ENCODE data around the gene ITPKC. TPM values are rescaled to one million over a fixed set of nuclear protein-coding genes. Genes with fewer than 3 reads are reported as not detected.

ITPKC gene
- total RNA-seq, 2 experiments from 2014 or later = 4.7 to 5.3 TPM

GRCh38 chr19:40747536-40747935 lies 30.6 kb downstream of the ITPKC start:
- H3K36me3 Mint-ChIP-seq (ENCODE audit: low read depth) = peaks cover 21% of the 10 kb centered on the region
- no peaks in the 10 kb centered on the region for H3K27me3 Mint-ChIP-seq (ENCODE audit: low read depth)
- ChIA-PET CTCF (interaction anchor here (1.0 kb wide), 2 partner anchors 59 to 113 kb away, joined by 3 to 6 read pairs; no protein-coding TSS in a partner anchor), POLR2A (interaction anchor here (10.1 kb wide), 1 partner anchor 31 kb away, joined by 94 read pairs; the partner anchor contains the start of gene RAB4B)
- H3K4me3 Mint-ChIP-seq = no peak overlapping the region
- no peaks in the 10 kb centered on the region for H3K9me3 Mint-ChIP-seq (ENCODE audit: insufficient read depth)
- peaks cover 21% of the 10 kb centered on the region for H3K4me1 Mint-ChIP-seq (ENCODE audit: low read depth)
- ATAC-seq (no peak), DNase-seq (no peak)
- H3K27ac Mint-ChIP-seq = no peak overlapping the region

- no peaks in the 10 kb centered on the region for H3K9me3 Mint-ChIP-seq (ENCODE audit: insufficient read depth)
- H3K4me1 Mint-ChIP-seq (ENCODE audit: low read depth) = peaks cover 38% of the 10 kb centered on the region
- DNase-seq = peak; percentile 100
- ATAC-seq = peak; percentile 86
- H3K27me3 Mint-ChIP-seq (ENCODE audit: low read depth) = no peaks in the 10 kb centered on the region
- peaks cover 39% of the 10 kb centered on the region for H3K36me3 Mint-ChIP-seq (ENCODE audit: low read depth)
- ChIA-PET CTCF (interaction anchor here (0.6 to 3.0 kb wide), 16 partner anchors 9 to 512 kb away, joined by 3 to 16 read pairs (median 4); partner anchors contain the start of genes COQ8B, EGLN2, ITPKC and RAB4B), POLR2A (interaction anchor here (0.5 to 10.1 kb wide), 8 partner anchors 8 to 818 kb away, joined by 3 to 94 read pairs (median 4); partner anchors contain the start of genes COQ8B, EGLN2, ITPKC and NUMBL)
- H3K27ac Mint-ChIP-seq = peak within 1 kb of the TSS; percentile 97
- H3K4me3 Mint-ChIP-seq = peak within 1 kb of the TSS; percentile 89
Observed at GRCh38 chr19:40750058-40750873, 33.4 kb downstream of the ITPKC start, which contains the start of gene ACTMAP. Gene ACTMAP (minus strand): TSS chr19:40750477. CDS start chr19:40749803, 674 bp downstream.

- Mint-ChIP-seq H3K4me1 (ENCODE audit: low read depth) (peaks cover 46% of the 10 kb centered on the region), H3K4me3 (peak within 1 kb of the TSS; percentile 89), H3K27ac (peak within 1 kb of the TSS; percentile 97), H3K36me3 (ENCODE audit: low read depth) (peaks cover 46% of the 10 kb centered on the region), H3K27me3 (ENCODE audit: low read depth) (no peaks in the 10 kb centered on the region), H3K9me3 (ENCODE audit: insufficient read depth) (no peaks in the 10 kb centered on the region)
- ChIA-PET CTCF (interaction anchor here (0.6 to 3.0 kb wide), 15 partner anchors 9 to 511 kb away, joined by 3 to 16 read pairs (median 4); partner anchors contain the start of genes COQ8B, EGLN2, ITPKC and RAB4B), POLR2A (interaction anchor here (0.5 to 10.1 kb wide), 9 partner anchors 9 to 818 kb away, joined by 3 to 94 read pairs (median 4); partner anchors contain the start of genes COQ8B, EGLN2, ITPKC and NUMBL)
- ATAC-seq (peak; percentile 77), DNase-seq (peak; percentile 98)
Observed at GRCh38 chr19:40750874-40751537, 34.1 kb downstream of the ITPKC start, which contains the start of gene SNRPA. Gene SNRPA (plus strand): TSS chr19:40751203. CDS start chr19:40751409, 206 bp downstream.

GRCh38 chr19:40752257-40752781 lies 35.4 kb downstream of the ITPKC start:
- Mint-ChIP-seq H3K4me3 (peak overlapping the region; percentile 89), H3K4me1 (ENCODE audit: low read depth) (peaks cover 59% of the 10 kb centered on the region), H3K9me3 (ENCODE audit: insufficient read depth) (no peaks in the 10 kb centered on the region), H3K27ac (peak overlapping the region; percentile 97), H3K27me3 (ENCODE audit: low read depth) (no peaks in the 10 kb centered on the region), H3K36me3 (ENCODE audit: low read depth) (peaks cover 57% of the 10 kb centered on the region)
- ChIA-PET CTCF (interaction anchor here (0.7 to 3.1 kb wide), 8 partner anchors 21 to 1668 kb away, joined by 3 to 21 read pairs (median 4); partner anchors contain the start of genes COQ8B, EGLN2, ITPKC and RAB4B), POLR2A (interaction anchor here (0.5 to 10.1 kb wide), 7 partner anchors 10 to 1916 kb away, joined by 3 to 94 read pairs (median 3); partner anchors contain the start of genes EGLN2 and RAB4B)
- DNase-seq (no peak), ATAC-seq (no peak)

- Mint-ChIP-seq H3K9me3 (ENCODE audit: insufficient read depth) (no peaks in the 10 kb centered on the region), H3K36me3 (ENCODE audit: low read depth) (peaks cover 71% of the 10 kb centered on the region), H3K27me3 (ENCODE audit: low read depth) (no peaks in the 10 kb centered on the region), H3K4me1 (ENCODE audit: low read depth) (peaks cover 57% of the 10 kb centered on the region), H3K27ac (peak overlapping the region; percentile 84), H3K4me3 (peak overlapping the region; percentile 76)
- CTCF ChIA-PET = interaction anchor here (1.1 to 3.5 kb wide), 8 partner anchors 9 to 64 kb away, joined by 3 to 27 read pairs (median 7); partner anchors contain the start of genes EGLN2 and RAB4B
- DNase-seq = no peak
- POLR2A ChIA-PET = interaction anchor here (1.0 to 10.1 kb wide), 5 partner anchors 11 to 51 kb away, joined by 3 to 94 read pairs (median 4); partner anchors contain the start of genes COQ8B, ITPKC and RAB4B
- no peak for ATAC-seq
Observed at GRCh38 chr19:40754611-40755247, 37.8 kb downstream of the ITPKC start.

- ChIA-PET CTCF (interaction anchor here (1.0 to 3.5 kb wide), 6 partner anchors 10 to 64 kb away, joined by 3 to 27 read pairs (median 7); partner anchors contain the start of genes EGLN2 and RAB4B), POLR2A (interaction anchor here (1.0 to 10.1 kb wide), 3 partner anchors 11 to 50 kb away, joined by 4 to 94 read pairs (median 8); partner anchors contain the start of gene RAB4B)
- Mint-ChIP-seq H3K9me3 (ENCODE audit: insufficient read depth) (no peaks in the 10 kb centered on the region), H3K36me3 (ENCODE audit: low read depth) (peaks cover 72% of the 10 kb centered on the region), H3K4me3 (peak overlapping the region; percentile 31), H3K27ac (peak overlapping the region; percentile 77), H3K4me1 (ENCODE audit: low read depth) (peaks cover 55% of the 10 kb centered on the region), H3K27me3 (ENCODE audit: low read depth) (no peaks in the 10 kb centered on the region)
- DNase-seq (no peak), ATAC-seq (no peak)
Observed at GRCh38 chr19:40755248-40755624, 38.3 kb downstream of the ITPKC start.

- H3K4me1 Mint-ChIP-seq (ENCODE audit: low read depth) = peaks cover 60% of the 10 kb centered on the region
- ATAC-seq (no peak), DNase-seq (no peak)
- POLR2A ChIA-PET = interaction anchor here (1.0 to 10.1 kb wide), 3 partner anchors 13 to 22 kb away, joined by 3 to 94 read pairs (median 3); partner anchors contain the start of gene RAB4B
- peak overlapping the region; percentile 31 for H3K4me3 Mint-ChIP-seq
- peaks cover 75% of the 10 kb centered on the region for H3K36me3 Mint-ChIP-seq (ENCODE audit: low read depth)
- H3K27ac Mint-ChIP-seq = peak overlapping the region; percentile 77
- CTCF ChIA-PET = interaction anchor here (1.0 to 3.5 kb wide), 5 partner anchors 15 to 63 kb away, joined by 3 to 27 read pairs (median 8); partner anchors contain the start of genes EGLN2 and RAB4B
- no peaks in the 10 kb centered on the region for H3K9me3 Mint-ChIP-seq (ENCODE audit: insufficient read depth)
- no peaks in the 10 kb centered on the region for H3K27me3 Mint-ChIP-seq (ENCODE audit: low read depth)
Observed at GRCh38 chr19:40755791-40756190, 38.9 kb downstream of the ITPKC start.

GRCh38 chr19:40756502-40757110 lies 39.7 kb downstream of the ITPKC start:
- Mint-ChIP-seq H3K4me1 (ENCODE audit: low read depth) (peaks cover 65% of the 10 kb centered on the region), H3K27me3 (ENCODE audit: low read depth) (no peaks in the 10 kb centered on the region), H3K9me3 (ENCODE audit: insufficient read depth) (no peaks in the 10 kb centered on the region), H3K36me3 (ENCODE audit: low read depth) (peaks cover 74% of the 10 kb centered on the region), H3K4me3 (peak overlapping the region; percentile 42), H3K27ac (peak overlapping the region; percentile 83)
- POLR2A ChIA-PET = interaction anchor here (0.7 to 10.1 kb wide), 5 partner anchors 14 to 151 kb away, joined by 3 to 94 read pairs (median 3); partner anchors contain the start of gene RAB4B
- DNase-seq (no peak), ATAC-seq (peak; percentile 9)
- CTCF ChIA-PET = interaction anchor here (2.0 to 3.5 kb wide), 2 partner anchors 21 to 50 kb away, joined by 8 to 27 read pairs; partner anchors contain the start of gene RAB4B

GRCh38 chr19:40758491-40758890 lies 41.6 kb downstream of the ITPKC start:
- H3K27me3 Mint-ChIP-seq (ENCODE audit: low read depth) = no peaks in the 10 kb centered on the region
- H3K4me1 Mint-ChIP-seq (ENCODE audit: low read depth) = peaks cover 75% of the 10 kb centered on the region
- no peaks in the 10 kb centered on the region for H3K9me3 Mint-ChIP-seq (ENCODE audit: insufficient read depth)
- ATAC-seq = no peak
- peak overlapping the region; percentile 43 for H3K27ac Mint-ChIP-seq
- no peak overlapping the region for H3K4me3 Mint-ChIP-seq
- CTCF ChIA-PET = interaction anchor here (1.6 to 1.7 kb wide), 2 partner anchors 19 to 49 kb away, joined by 5 read pairs; partner anchors contain the start of gene RAB4B
- DNase-seq = no peak
- POLR2A ChIA-PET = interaction anchor here (1.3 kb wide), 1 partner anchor 20 kb away, joined by 4 read pairs; no protein-coding TSS in a partner anchor
- H3K36me3 Mint-ChIP-seq (ENCODE audit: low read depth) = peaks cover 79% of the 10 kb centered on the region

- Mint-ChIP-seq H3K9me3 (ENCODE audit: insufficient read depth) (no peaks in the 10 kb centered on the region), H3K27me3 (ENCODE audit: low read depth) (no peaks in the 10 kb centered on the region), H3K4me3 (no peak overlapping the region), H3K27ac (no peak overlapping the region), H3K4me1 (ENCODE audit: low read depth) (peaks cover 79% of the 10 kb centered on the region), H3K36me3 (ENCODE audit: low read depth) (peaks cover 83% of the 10 kb centered on the region)
- ChIA-PET CTCF (interaction anchor here (1.3 to 1.7 kb wide), 3 partner anchors 9 to 48 kb away, joined by 3 to 5 read pairs (median 5); partner anchors contain the start of genes ACTMAP and RAB4B), POLR2A (interaction anchor here (1.2 kb wide), 1 partner anchor 18 kb away, joined by 4 read pairs; the partner anchor contains the start of gene RAB4B)
- no peak for ATAC-seq
- DNase-seq = no peak
Observed at GRCh38 chr19:40759352-40759751, 42.4 kb downstream of the ITPKC start.

Data from activated CD8-positive, alpha-beta T cell treated with anti-CD3 and anti-CD28 coated beads, Interleukin-2, amount 10 ng/mL, durations not matched to agents 7 days and 5 days (primary cell).